K562 (cell line): ENCODE results near the gene PARD3B. TPM values are rescaled to one million over a fixed set of nuclear protein-coding genes. Genes with fewer than 3 reads are reported as not detected.

Experiments
- ATAC-seq: fragments of 200-7000 bp; cut with Tn5 transposase; 3 replicates; pipeline ENCODE4 v1.9.1; 2020; ENCODE audit warnings: moderate library complexity
- BruUV-seq: library from RNA; stranded (reverse); fragments of 400-500 nt; replicated peaks from 2 replicates; lab custom pipeline; 2021; lab: Mats Ljungman, UMichigan
- CTCF ChIA-PET: fragments of 300-600 bp; formaldehyde crosslinking; extraction: SDS; loops from one replicate; lab custom pipeline; 2021; ENCODE audit warnings: low intra/inter-chr PET ratio; lab: Yijun Ruan, JAX
- POLR2A ChIA-PET: fragments of 300-600, 350-650 bp; sonication (Branson Sonifier 250); formaldehyde crosslinking; extraction: SDS; loops from one replicate; lab custom pipeline; 2021; ENCODE audit warnings: antibody characterized with exemption, inconsistent platforms; lab: Yijun Ruan, JAX
- DNase-seq, 4 experiments: peaks; one replicate each; pipeline versions ENCODE4 v3.0.0 to v3.0.0-alpha.2; 2011 to 2018; ENCODE audit warnings: low spot score in 3 of 4, mixed read lengths in 3 of 4; ENCODE audit errors: extremely low read depth in 1 of 4
- FAIRE-seq: peaks from 2 replicates; lab custom pipeline; 2011; peaks lifted over from hg19 to GRCh38; lab: Jason Lieb, UNC
- H2AFZ ChIP-seq: 2 replicates; pipeline ENCODE4 v1.6.0; 2011; ENCODE audit warnings: low read depth, low read length, control low read depth, inconsistent platforms
- H3K27ac ChIP-seq: fragments of 200-600 bp; 3 replicates; pipeline ENCODE4 v1.8.0; 2011; ENCODE audit warnings: low read depth, mild to moderate bottlenecking, control low read depth, inconsistent platforms, low read length, moderate library complexity, mixed read lengths; ENCODE audit errors: extremely low read depth
- H3K27me3 ChIP-seq, 2 experiments: fragments of 300-600 bp in 1 of 2; 2 replicates in 1 of 2; 3 replicates in 1 of 2; pipeline versions ENCODE4 v1.6.0 to v1.8.0; 2011; ENCODE audit warnings: inconsistent platforms in 2 of 2, low read length in 2 of 2, mild to moderate bottlenecking in 1 of 2, mixed read lengths in 1 of 2, moderate library complexity in 1 of 2; ENCODE audit not compliant: control insufficient read depth in 2 of 2, insufficient read depth in 2 of 2
- H3K36me3 ChIP-seq: fragments of 300-600 bp; 3 replicates; pipeline ENCODE4 v1.8.0; 2011; ENCODE audit warnings: mild to moderate bottlenecking, low read length, inconsistent platforms; ENCODE audit not compliant: control insufficient read depth, insufficient read depth
- H3K4me1 ChIP-seq, 2 experiments: fragments of 200-600 bp in 1 of 2; replicated peaks in 1 of 2; 2 replicates in 1 of 2; 3 replicates in 1 of 2; pipeline versions ENCODE4 v1.5.1 to v1.8.0; 2011; ENCODE audit warnings: inconsistent platforms in 2 of 2, low read length in 2 of 2, mild to moderate bottlenecking in 1 of 2, mixed read lengths in 1 of 2, moderate library complexity in 1 of 2; ENCODE audit not compliant: control insufficient read depth in 2 of 2, insufficient read depth in 2 of 2
- H3K4me2 ChIP-seq: 2 replicates; pipeline ENCODE4 v1.6.1; 2011; ENCODE audit warnings: low read length, control low read depth, inconsistent platforms, mixed read lengths; ENCODE audit not compliant: insufficient read depth
- H3K4me3 ChIP-seq: fragments of 200-600 bp; sonication (generic), shearing (Covaris generic); 2 replicates; pipeline ENCODE4 v1.5.1; 2016; ENCODE audit warnings: control low read depth, inconsistent platforms
- H3K79me2 ChIP-seq: fragments of 200-600 bp; 3 replicates; pipeline ENCODE4 v1.8.0; 2011; ENCODE audit warnings: low read length, inconsistent platforms; ENCODE audit not compliant: control insufficient read depth, insufficient read depth
- H3K9ac ChIP-seq, 2 experiments: 2 replicates each; pipeline versions ENCODE4 v1.6.0 to v1.6.1; 2011; ENCODE audit warnings: low read depth in 2 of 2, low read length in 2 of 2, control low read depth in 1 of 2, inconsistent platforms in 1 of 2, mild to moderate bottlenecking in 1 of 2, mixed read lengths in 1 of 2; ENCODE audit not compliant: insufficient read depth in 1 of 2
- H3K9me1 ChIP-seq: one replicate; pipeline ENCODE4 v1.6.0; 2011; ENCODE audit warnings: inconsistent platforms, mild to moderate bottlenecking, low read length, moderate library complexity; ENCODE audit not compliant: control insufficient read depth, insufficient read depth
- H3K9me3 ChIP-seq: replicated peaks from 2 replicates; pipeline ENCODE4 v1.5.1; 2011; ENCODE audit warnings: low read depth, low read length, inconsistent platforms; ENCODE audit not compliant: control insufficient read depth, insufficient read depth
- H4K20me1 ChIP-seq: replicated peaks from 2 replicates; pipeline ENCODE4 v1.6.1; 2011; ENCODE audit warnings: low read length, inconsistent platforms, mixed read lengths; ENCODE audit not compliant: control insufficient read depth, insufficient read depth
- DPF2 ChIP-seq: fragments of 450-650 bp; IDR thresholded peaks from 2 replicates; pipeline ENCODE4 v1.6.1; 2016
- EWSR1 ChIP-seq: fragments of 450-650 bp; IDR thresholded peaks from 2 replicates; pipeline ENCODE4 v1.6.1; 2018; ENCODE audit warnings: borderline replicate concordance, mild to moderate bottlenecking, low read depth, moderate library complexity; ENCODE audit not compliant: partially characterized antibody
- FIP1L1 ChIP-seq: fragments of 200-400 bp; formaldehyde crosslinking; IDR thresholded peaks from 2 replicates; pipeline ENCODE4 v1.6.1; 2018; ENCODE audit warnings: mild to moderate bottlenecking, low read depth, low read length; ENCODE audit not compliant: poor library complexity, severe bottlenecking
- FOXA1 ChIP-seq: fragments of 450-650 bp; IDR thresholded peaks from 2 replicates; pipeline ENCODE4 v1.6.1; 2016; ENCODE audit warnings: mild to moderate bottlenecking, borderline replicate concordance
- PKNOX1 ChIP-seq: fragments of 450-650 bp; IDR thresholded peaks from 2 replicates; pipeline ENCODE4 v1.6.1; 2016
- RB1 ChIP-seq: fragments of 450-650 bp; IDR thresholded peaks from 2 replicates; pipeline ENCODE4 v1.6.1; 2017; ENCODE audit warnings: low read depth, mild to moderate bottlenecking
- SMAD1 ChIP-seq: fragments of 150-350 bp; IDR thresholded peaks from 2 replicates; pipeline ENCODE4 v1.6.1; 2014; ENCODE audit warnings: low read length, low read depth; ENCODE audit not compliant: partially characterized antibody
- XRCC5 ChIP-seq: fragments of 200-400 bp; formaldehyde crosslinking; IDR thresholded peaks from 2 replicates; pipeline ENCODE4 v1.6.1; 2017; ENCODE audit warnings: low read depth, mild to moderate bottlenecking, low read length
- YBX1 ChIP-seq: fragments of 450-650 bp; IDR thresholded peaks from 2 replicates; pipeline ENCODE4 v1.7.1; 2016; ENCODE audit warnings: mild to moderate bottlenecking
- ZNF124 ChIP-seq: sonication (generic); formaldehyde crosslinking; IDR thresholded peaks from 2 replicates; pipeline ENCODE4 v1.8.1; 2022; ENCODE audit warnings: missing genetic modification reagents
- ZNF24 ChIP-seq: fragments of 450-650 bp; IDR thresholded peaks from 2 replicates; pipeline ENCODE4 v1.6.1; 2016
- ZNF408 ChIP-seq: fragments of 250-450 bp; sonication (Bioruptor Pico); IDR thresholded peaks from 2 replicates; pipeline ENCODE4 v1.4.0; 2020; ENCODE audit warnings: low read depth, mild to moderate bottlenecking, moderate library complexity
- WGBS: fragments of 100-300 bp; shearing (Covaris generic); methylation state at CpG from one replicate; pipeline ENCODE4 v1.1.6; 2016; ENCODE audit warnings: low coverage, mixed read lengths; ENCODE audit not compliant: insufficient coverage; ENCODE audit errors: missing lambda C conversion rate; 5-methylcytosine and 5-hydroxymethylcytosine counted together
- in situ Hi-C: fragments of 300-500 bp; cut with MboI; formaldehyde crosslinking; loops from 4 replicates; pipeline ENCODE4 v1.15.0; 2018; ENCODE audit warnings: inconsistent platforms, mixed read lengths
- intact Hi-C: fragments of 100-400 bp; cut with micrococcal nuclease; formaldehyde crosslinking; loops from 2 replicates; pipeline ENCODE4 v1.14.2; 2022
- polyA plus RNA-seq, 8 experiments: library from polyadenylated mRNA; depleted of rRNA in 4 of 8; stranded (reverse) in 5 of 8; unstranded in 3 of 8; fragments of >200 nt; fragmentation: Nextera tagmentation in 2 of 8; fragmentation: Illumina TruSeq in 1 of 8; extraction: Ambion mirVana in 2 of 8; extraction: Trizol in 1 of 8; gene quantifications; 2 replicates each; pipeline versions ENCODE4 v1.2.1 to v1.2.3, GENCODE V29; 2011 to 2014; ENCODE audit warnings: inconsistent platforms in 1 of 8, missing spikeins in 1 of 8
- total RNA-seq, 7 experiments: library from RNA; depleted of rRNA in 6 of 7; stranded (reverse); fragments of >200 nt in 6 of 7; fragmentation: Illumina TruSeq in 2 of 7; extraction: Trizol in 2 of 7; gene quantifications; 2 replicates each; pipeline versions ENCODE4 v1.2.1 to v1.2.3, GENCODE V29; 2011 to 2021; ENCODE audit warnings: low replicate concordance in 1 of 7
- TF ChIP-seq, protein P1 (sequence below): fragments of 450-650 bp; conservative IDR thresholded peaks from 2 replicates; pipeline ENCODE4 v1.6.1; 2016; ENCODE audit warnings: missing genetic modification characterization, low read depth, mild to moderate bottlenecking, control low read depth, missing compliant biosample characterization

The PARD3B gene
- total and polyA plus RNA-seq, 9 of the 15 experiments (the other 6 are each of a cell fraction or from before 2014, with no cell fraction given): 0.15 to 3.0 (median 1.1) TPM

- ATAC-seq (no peak), DNase-seq (no peak), FAIRE-seq (no peak)
- Histone ChIP-seq H4K20me1 (no peaks in the 10 kb centered on the region), H3K27me3 (no peaks in the 10 kb centered on the region), H3K9me1 (no peaks in the 10 kb centered on the region), H3K4me1 (no peaks in the 10 kb centered on the region), H3K4me3 (no peak overlapping the region), H3K79me2 (no peaks in the 10 kb centered on the region), H3K36me3 (no peaks in the 10 kb centered on the region), H3K9ac (no peak overlapping the region), H3K4me2 (no peak overlapping the region), H3K27ac (no peak overlapping the region), H3K9me3 (no peaks in the 10 kb centered on the region), H2AFZ (no peak overlapping the region)
- WGBS: 48% methylated on average over 5 of the region's 5 CpGs
- ChIA-PET CTCF (no interaction called here), POLR2A (no interaction called here)
- in situ Hi-C loops: no loop called here
- no TSS peak for BruUV-seq
- TF ChIP-seq EWSR1 (no peak), ZNF408 (no peak), RB1 (no peak), DPF2 (no peak)
- TF ChIP-seq, protein P1, sequence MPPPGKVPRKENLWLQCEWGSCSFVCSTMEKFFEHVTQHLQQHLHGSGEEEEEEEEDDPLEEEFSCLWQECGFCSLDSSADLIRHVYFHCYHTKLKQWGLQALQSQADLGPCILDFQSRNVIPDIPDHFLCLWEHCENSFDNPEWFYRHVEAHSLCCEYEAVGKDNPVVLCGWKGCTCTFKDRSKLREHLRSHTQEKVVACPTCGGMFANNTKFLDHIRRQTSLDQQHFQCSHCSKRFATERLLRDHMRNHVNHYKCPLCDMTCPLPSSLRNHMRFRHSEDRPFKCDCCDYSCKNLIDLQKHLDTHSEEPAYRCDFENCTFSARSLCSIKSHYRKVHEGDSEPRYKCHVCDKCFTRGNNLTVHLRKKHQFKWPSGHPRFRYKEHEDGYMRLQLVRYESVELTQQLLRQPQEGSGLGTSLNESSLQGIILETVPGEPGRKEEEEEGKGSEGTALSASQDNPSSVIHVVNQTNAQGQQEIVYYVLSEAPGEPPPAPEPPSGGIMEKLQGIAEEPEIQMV (tag): no peak
- intact Hi-C loops: no loop called here
Measured at GRCh38 chr2:204713211-204713610, 167.9 kb downstream of the PARD3B start.

DNA sequence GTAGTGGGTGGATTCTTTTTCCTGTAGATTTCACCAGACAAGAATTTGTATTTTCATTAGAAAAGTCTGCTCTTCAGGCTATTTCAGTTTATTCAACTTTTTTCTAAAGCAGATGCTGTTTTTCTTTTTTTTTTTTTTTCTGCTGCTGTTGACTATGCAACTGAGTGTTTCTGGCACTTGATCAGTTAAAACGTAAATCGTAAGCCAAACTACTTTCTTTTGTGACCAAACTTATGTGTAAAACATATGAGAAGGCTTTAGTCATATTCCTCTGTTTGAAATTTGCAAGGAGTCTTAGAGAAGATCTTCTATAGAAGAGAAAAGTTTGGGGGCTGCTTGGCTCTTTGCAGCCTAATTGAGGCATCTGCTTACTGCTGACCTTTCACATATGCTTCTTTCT is 170.1 kb downstream of the PARD3B start:
- POLR2A ChIA-PET: no interaction called here
- WGBS: 17% methylated on average over 2 of the region's 2 CpGs
- H3K9ac ChIP-seq: no peak overlapping the region
- intact Hi-C loops: no loop called here
- FAIRE-seq (no peak), DNase-seq (no peak), ATAC-seq (no peak)
- H3K9me1 ChIP-seq: no peaks in the 10 kb centered on the region
- no peaks in the 10 kb centered on the region for H3K36me3 ChIP-seq
- in situ Hi-C loops: no loop called here
- H3K4me2 ChIP-seq: no peak overlapping the region
- CTCF ChIA-PET: no interaction called here
- no peak for TF ChIP-seq FIP1L1
- no peak for TF ChIP-seq SMAD1
- no peak for TF ChIP-seq ZNF124 (CRISPR knock-in tag)
- no peak for TF ChIP-seq PKNOX1
- no peak for TF ChIP-seq ZNF24
- TF ChIP-seq XRCC5: no peak
- no peak for TF ChIP-seq YBX1
- TF ChIP-seq FOXA1: no peak
- no peaks in the 10 kb centered on the region for H3K79me2 ChIP-seq
- no peak overlapping the region for H3K4me3 ChIP-seq
- H2AFZ ChIP-seq: no peak overlapping the region
- no peaks in the 10 kb centered on the region for H3K4me1 ChIP-seq
- no peak overlapping the region for H3K27ac ChIP-seq
- no peaks in the 10 kb centered on the region for H4K20me1 ChIP-seq
- no peaks in the 10 kb centered on the region for H3K27me3 ChIP-seq
- no peaks in the 10 kb centered on the region for H3K9me3 ChIP-seq
- BruUV-seq: no TSS peak
